Liver (tissue), 9 donors: ENCODE results near the gene CLPTM1. TPM values are rescaled to one million over a fixed set of nuclear protein-coding genes. Genes with fewer than 3 reads are reported as not detected.
"Not testable (repeated sequence)": the region's sequence is repeated elsewhere in the genome, so short reads cannot be mapped to it uniquely, and the experiment has no call there.

Experiments
- DNase-seq: peaks from one replicate; pipeline ENCODE4 v3.0.0-alpha.2; 2017; ENCODE audit warnings: low spot score
- H3K27ac ChIP-seq, 2 donors: one replicate each; pipeline ENCODE4 v1.7.0; 2013; ENCODE audit warnings: inconsistent platforms in 2 of 2, low read length in 2 of 2, control low read depth in 1 of 2, low read depth in 1 of 2, mild to moderate bottlenecking in 1 of 2
- H3K27me3 ChIP-seq, 4 donors: one replicate each; pipeline versions ENCODE4 v1.6.1 to v1.7.0; 2013; ENCODE audit warnings: low read length in 3 of 4, inconsistent platforms in 1 of 4, mild to moderate bottlenecking in 1 of 4, moderate library complexity in 1 of 4; ENCODE audit not compliant: control insufficient read depth in 4 of 4, insufficient read depth in 4 of 4
- H3K36me3 ChIP-seq, 4 donors: one replicate each; pipeline versions ENCODE4 v1.6.1 to v1.7.0; 2013; ENCODE audit warnings: low read length in 3 of 4, mild to moderate bottlenecking in 3 of 4, low read depth in 1 of 4, moderate library complexity in 1 of 4; ENCODE audit not compliant: control insufficient read depth in 4 of 4, insufficient read depth in 3 of 4
- H3K4me1 ChIP-seq, 4 donors: one replicate each; pipeline versions ENCODE4 v1.6.1 to v1.7.0; 2013; ENCODE audit warnings: low read length in 3 of 4, mild to moderate bottlenecking in 3 of 4, moderate library complexity in 1 of 4; ENCODE audit not compliant: control insufficient read depth in 4 of 4, insufficient read depth in 4 of 4
- H3K4me3 ChIP-seq, 3 donors: one replicate each; pipeline versions ENCODE4 v1.6.1 to v1.7.0; 2013; ENCODE audit warnings: low read length in 3 of 3, control low read depth in 1 of 3, low read depth in 1 of 3, mild to moderate bottlenecking in 1 of 3
- H3K9ac ChIP-seq, 2 donors: one replicate each; pipeline ENCODE4 v1.7.0; 2013; ENCODE audit warnings: low read length in 2 of 2, mild to moderate bottlenecking in 2 of 2, moderate library complexity in 2 of 2, control low read depth in 1 of 2, low read depth in 1 of 2
- H3K9me3 ChIP-seq, 4 donors: one replicate each; pipeline versions ENCODE4 v1.6.1 to v1.7.0; 2013; ENCODE audit warnings: low read length in 3 of 4; ENCODE audit not compliant: control insufficient read depth in 4 of 4
- ATF3 ChIP-seq: IDR thresholded peaks from 2 replicates; pipeline ENCODE4 v1.6.1; 2016; ENCODE audit warnings: antibody characterized with exemption
- GABPA ChIP-seq, 2 donors: IDR thresholded peaks in 1 of 2; conservative IDR thresholded peaks in 1 of 2; 2 replicates each; pipeline ENCODE4 v1.6.1; 2016; ENCODE audit warnings: antibody characterized with exemption in 2 of 2, mild to moderate bottlenecking in 1 of 2, moderate library complexity in 1 of 2
- HNF4A ChIP-seq, 2 donors: conservative IDR thresholded peaks; 2 replicates each; pipeline ENCODE4 v1.6.1; 2016; ENCODE audit warnings: antibody characterized with exemption in 2 of 2, mild to moderate bottlenecking in 2 of 2
- HNF4G ChIP-seq: IDR thresholded peaks from 2 replicates; pipeline ENCODE4 v1.6.1; 2016; ENCODE audit warnings: antibody characterized with exemption
- JUND ChIP-seq, 2 donors: IDR thresholded peaks; 2 replicates each; pipeline ENCODE4 v1.6.1; 2016; ENCODE audit warnings: antibody characterized with exemption in 2 of 2
- NR2F2 ChIP-seq: IDR thresholded peaks from 2 replicates; pipeline ENCODE4 v1.6.1; 2016; ENCODE audit warnings: antibody characterized with exemption
- RAD21 ChIP-seq, 2 donors: IDR thresholded peaks; 2 replicates each; pipeline ENCODE4 v1.6.1; 2016; ENCODE audit warnings: antibody characterized with exemption in 2 of 2, mild to moderate bottlenecking in 2 of 2
- RXRA ChIP-seq, 2 donors: IDR thresholded peaks; 2 replicates each; pipeline ENCODE4 v1.6.1; 2017 to 2018; ENCODE audit warnings: antibody characterized with exemption in 2 of 2, mild to moderate bottlenecking in 1 of 2
- SP1 ChIP-seq: IDR thresholded peaks from 2 replicates; pipeline ENCODE4 v1.6.1; 2018; ENCODE audit warnings: antibody characterized with exemption, mild to moderate bottlenecking
- TAF1 ChIP-seq: conservative IDR thresholded peaks from 2 replicates; pipeline ENCODE4 v1.6.1; 2016; ENCODE audit warnings: antibody characterized with exemption, mild to moderate bottlenecking
- YY1 ChIP-seq: IDR thresholded peaks from 2 replicates; pipeline ENCODE4 v1.6.1; 2016; ENCODE audit warnings: antibody characterized with exemption, mild to moderate bottlenecking
- ZBTB33 ChIP-seq: IDR thresholded peaks from 2 replicates; pipeline ENCODE4 v1.6.1; 2016; ENCODE audit warnings: antibody characterized with exemption
- WGBS: extraction: QIAGEN DNeasy Blood & Tissue Kit; methylation state at CpG from one replicate; pipeline ENCODE4 v1.1.7; 2013; 5-methylcytosine and 5-hydroxymethylcytosine counted together
- polyA plus RNA-seq, 2 donors: library from polyadenylated mRNA; stranded (reverse) in 1 of 2; unstranded in 1 of 2; fragments of 200-250 nt in 1 of 2; fragments of >200 nt in 1 of 2; fragmentation: Nextera tagmentation in 1 of 2; extraction: Ambion mirVana in 1 of 2; gene quantifications; one replicate each; pipeline versions ENCODE4 v1.2.1 to v1.2.3, GENCODE V29; 2013 to 2015
- total RNA-seq, 2 donors: library from RNA; depleted of rRNA; stranded (reverse); fragments of >200 nt; gene quantifications; one replicate each; pipeline ENCODE4 v1.2.3, GENCODE V29; 2014
- TF ChIP-seq, protein P1 (sequence below): fragments of 150-350 bp; IDR thresholded peaks from 2 replicates; pipeline ENCODE4 v1.5.1; 2017; ENCODE audit warnings: improper control_type of control experiment, low read depth, low read length; ENCODE audit not compliant: missing input control
- donor health status: healthy.
- donor health status: healthy.
- donor health status: healthy.
- donor health status: healthy.
- donor health status: healthy.

Gene CLPTM1
- total and polyA plus RNA-seq, 4 donors = 35.8 to 94.5 (median 51.5) TPM

GRCh38 chr19:44968670-44969069, 13.5 kb downstream of the CLPTM1 start:
- no peak for DNase-seq
- H3K4me3 ChIP-seq = no peak overlapping the region
- H3K36me3 ChIP-seq = peaks cover 2 to 33% (median 12%) of the 10 kb centered on the region in 4 donors
- no peaks in the 10 kb centered on the region for H3K27me3 ChIP-seq
- WGBS = 97% methylated on average over 4 of the region's 4 CpGs
- H3K4me1 ChIP-seq = no peaks in the 10 kb centered on the region
- TF ChIP-seq NR2F2 (no peak), RXRA (IDR thresholded peaks at IDR 0.05) (no peak), JUND (IDR thresholded peaks at IDR 0.05) (no peak), HNF4A (conservative IDR thresholded peaks at IDR 0.05) (no peak), ATF3 (no peak), GABPA (IDR thresholded peaks at IDR 0.05 in 1 of 2, conservative IDR thresholded peaks at IDR 0.05 in 1 of 2) (no peak), SP1 (no peak), RAD21 (IDR thresholded peaks at IDR 0.05) (no peak)
- no peak overlapping the region for H3K27ac ChIP-seq
- H3K9ac ChIP-seq = no peak overlapping the region
- no peaks in the 10 kb centered on the region for H3K9me3 ChIP-seq

DNA sequence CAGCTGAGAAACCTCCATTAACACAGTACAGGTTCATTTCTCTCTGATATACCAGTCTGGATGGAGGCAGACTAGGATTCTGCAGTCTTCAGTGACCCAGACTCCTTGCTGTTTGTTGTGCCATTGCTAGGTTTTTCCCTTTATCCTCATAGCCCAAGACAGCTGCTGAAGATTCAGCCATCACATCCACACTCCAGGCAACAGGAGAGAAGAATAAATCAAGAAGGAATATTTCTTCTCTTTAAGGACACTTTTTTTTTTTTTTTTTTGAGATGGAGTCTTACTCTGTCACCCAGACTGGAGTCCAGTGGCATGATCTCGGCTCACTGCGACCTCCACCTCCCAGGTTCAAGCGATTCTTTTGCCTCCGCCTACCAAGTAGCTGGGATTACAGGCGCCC, 14.3 kb downstream of the CLPTM1 start:
- over 99% methylated on average over 5 of the region's 5 CpGs for WGBS
- Histone ChIP-seq H3K36me3 (peaks cover 2 to 35% (median 16%) of the 10 kb centered on the region in 4 donors), H3K27ac (no peak overlapping the region), H3K9me3 (no peaks in the 10 kb centered on the region), H3K9ac (no peak overlapping the region), H3K4me1 (peaks cover 0 to 5% (median 1%) of the 10 kb centered on the region in 4 donors), H3K4me3 (no peak overlapping the region), H3K27me3 (no peaks in the 10 kb centered on the region)
- TF ChIP-seq RAD21 (IDR thresholded peaks at IDR 0.05) (no peak), HNF4A (conservative IDR thresholded peaks at IDR 0.05) (no peak), ZBTB33 (no peak), SP1 (no peak), NR2F2 (no peak), HNF4G (no peak), YY1 (no peak), TAF1 (no peak)
- TF ChIP-seq, protein P1, sequence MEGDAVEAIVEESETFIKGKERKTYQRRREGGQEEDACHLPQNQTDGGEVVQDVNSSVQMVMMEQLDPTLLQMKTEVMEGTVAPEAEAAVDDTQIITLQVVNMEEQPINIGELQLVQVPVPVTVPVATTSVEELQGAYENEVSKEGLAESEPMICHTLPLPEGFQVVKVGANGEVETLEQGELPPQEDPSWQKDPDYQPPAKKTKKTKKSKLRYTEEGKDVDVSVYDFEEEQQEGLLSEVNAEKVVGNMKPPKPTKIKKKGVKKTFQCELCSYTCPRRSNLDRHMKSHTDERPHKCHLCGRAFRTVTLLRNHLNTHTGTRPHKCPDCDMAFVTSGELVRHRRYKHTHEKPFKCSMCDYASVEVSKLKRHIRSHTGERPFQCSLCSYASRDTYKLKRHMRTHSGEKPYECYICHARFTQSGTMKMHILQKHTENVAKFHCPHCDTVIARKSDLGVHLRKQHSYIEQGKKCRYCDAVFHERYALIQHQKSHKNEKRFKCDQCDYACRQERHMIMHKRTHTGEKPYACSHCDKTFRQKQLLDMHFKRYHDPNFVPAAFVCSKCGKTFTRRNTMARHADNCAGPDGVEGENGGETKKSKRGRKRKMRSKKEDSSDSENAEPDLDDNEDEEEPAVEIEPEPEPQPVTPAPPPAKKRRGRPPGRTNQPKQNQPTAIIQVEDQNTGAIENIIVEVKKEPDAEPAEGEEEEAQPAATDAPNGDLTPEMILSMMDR = no peak
- DNase-seq = no peak

GRCh38 chr19:44971451-44971850, 16.3 kb downstream of the CLPTM1 start:
- H3K4me3 ChIP-seq, H3K4me1 ChIP-seq, H3K27me3 ChIP-seq, H3K9ac ChIP-seq, H3K27ac ChIP-seq, H3K9me3 ChIP-seq, DNase-seq: not testable (repeated sequence)
- WGBS = 94% methylated on average over 6 of the region's 6 CpGs
- H3K36me3 ChIP-seq = peaks cover 7 to 47% (median 26%) of the 10 kb centered on the region in 4 donors
